GM12872 (cell line): ENCODE results near the gene RRP36.

Experiments used
- TF ChIP-seq, protein P1 (sequence below): IDR thresholded peaks from 3 replicates; pipeline ENCODE4 v1.5.1; 2011; ENCODE audit warnings: low read depth, mild to moderate bottlenecking, low read length, moderate library complexity; ENCODE audit not compliant: insufficient read depth

Gene RRP36

DNA sequence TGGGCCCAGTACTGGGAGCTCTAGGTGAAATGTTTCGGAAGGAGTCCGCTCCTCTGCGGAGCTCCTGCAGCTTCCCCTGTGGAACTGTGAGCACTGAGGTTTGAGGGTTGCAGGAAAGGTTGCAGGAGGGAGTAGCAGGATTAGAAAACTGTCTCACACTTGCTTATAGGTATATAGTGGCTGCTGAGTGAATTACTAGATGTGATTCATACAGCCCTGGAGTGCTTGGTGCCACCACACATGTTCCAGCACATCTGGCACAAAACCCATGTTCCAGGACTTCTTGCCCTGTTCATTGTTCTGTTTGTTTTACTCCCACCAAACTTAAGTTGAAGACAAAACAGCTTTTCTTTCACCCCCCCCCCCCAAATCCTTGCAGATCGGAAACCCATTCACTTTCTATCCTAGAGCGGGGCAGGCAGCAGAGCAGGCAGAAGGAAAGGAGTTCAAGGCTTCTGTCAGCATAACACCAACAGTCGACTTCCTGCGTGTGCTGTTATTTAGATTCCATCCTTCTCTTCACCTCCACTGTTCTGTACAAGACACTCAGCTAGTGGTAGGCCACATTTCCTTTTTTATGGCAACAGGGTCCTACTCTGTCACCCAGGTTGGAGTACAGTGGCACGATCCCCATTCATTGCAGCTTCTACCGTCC lies 41.8 kb upstream of the RRP36 start:
- TF ChIP-seq, protein P1, sequence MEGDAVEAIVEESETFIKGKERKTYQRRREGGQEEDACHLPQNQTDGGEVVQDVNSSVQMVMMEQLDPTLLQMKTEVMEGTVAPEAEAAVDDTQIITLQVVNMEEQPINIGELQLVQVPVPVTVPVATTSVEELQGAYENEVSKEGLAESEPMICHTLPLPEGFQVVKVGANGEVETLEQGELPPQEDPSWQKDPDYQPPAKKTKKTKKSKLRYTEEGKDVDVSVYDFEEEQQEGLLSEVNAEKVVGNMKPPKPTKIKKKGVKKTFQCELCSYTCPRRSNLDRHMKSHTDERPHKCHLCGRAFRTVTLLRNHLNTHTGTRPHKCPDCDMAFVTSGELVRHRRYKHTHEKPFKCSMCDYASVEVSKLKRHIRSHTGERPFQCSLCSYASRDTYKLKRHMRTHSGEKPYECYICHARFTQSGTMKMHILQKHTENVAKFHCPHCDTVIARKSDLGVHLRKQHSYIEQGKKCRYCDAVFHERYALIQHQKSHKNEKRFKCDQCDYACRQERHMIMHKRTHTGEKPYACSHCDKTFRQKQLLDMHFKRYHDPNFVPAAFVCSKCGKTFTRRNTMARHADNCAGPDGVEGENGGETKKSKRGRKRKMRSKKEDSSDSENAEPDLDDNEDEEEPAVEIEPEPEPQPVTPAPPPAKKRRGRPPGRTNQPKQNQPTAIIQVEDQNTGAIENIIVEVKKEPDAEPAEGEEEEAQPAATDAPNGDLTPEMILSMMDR, result no peak; the same call in 2 of the 3 replicates

DNA sequence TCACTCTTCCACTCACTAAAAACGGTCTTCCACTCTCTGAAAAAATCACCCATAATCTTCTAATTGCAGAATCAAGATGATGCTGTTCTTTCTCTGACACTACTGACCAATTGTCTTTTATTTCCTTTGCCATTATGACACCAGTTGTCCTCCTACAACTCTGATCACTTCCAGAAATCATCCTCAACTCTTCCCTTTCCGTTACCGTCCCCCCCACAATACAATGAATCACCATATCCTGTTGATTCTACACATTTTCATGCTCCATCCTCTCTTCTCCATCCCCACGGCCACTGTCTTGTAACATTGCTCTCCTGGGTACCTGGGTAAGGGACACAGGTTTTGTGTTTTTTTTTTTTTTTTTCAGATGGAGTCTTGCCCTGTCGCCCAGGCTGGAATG lies 39.6 kb upstream of the RRP36 start:
- TF ChIP-seq, protein P1, result no peak

DNA sequence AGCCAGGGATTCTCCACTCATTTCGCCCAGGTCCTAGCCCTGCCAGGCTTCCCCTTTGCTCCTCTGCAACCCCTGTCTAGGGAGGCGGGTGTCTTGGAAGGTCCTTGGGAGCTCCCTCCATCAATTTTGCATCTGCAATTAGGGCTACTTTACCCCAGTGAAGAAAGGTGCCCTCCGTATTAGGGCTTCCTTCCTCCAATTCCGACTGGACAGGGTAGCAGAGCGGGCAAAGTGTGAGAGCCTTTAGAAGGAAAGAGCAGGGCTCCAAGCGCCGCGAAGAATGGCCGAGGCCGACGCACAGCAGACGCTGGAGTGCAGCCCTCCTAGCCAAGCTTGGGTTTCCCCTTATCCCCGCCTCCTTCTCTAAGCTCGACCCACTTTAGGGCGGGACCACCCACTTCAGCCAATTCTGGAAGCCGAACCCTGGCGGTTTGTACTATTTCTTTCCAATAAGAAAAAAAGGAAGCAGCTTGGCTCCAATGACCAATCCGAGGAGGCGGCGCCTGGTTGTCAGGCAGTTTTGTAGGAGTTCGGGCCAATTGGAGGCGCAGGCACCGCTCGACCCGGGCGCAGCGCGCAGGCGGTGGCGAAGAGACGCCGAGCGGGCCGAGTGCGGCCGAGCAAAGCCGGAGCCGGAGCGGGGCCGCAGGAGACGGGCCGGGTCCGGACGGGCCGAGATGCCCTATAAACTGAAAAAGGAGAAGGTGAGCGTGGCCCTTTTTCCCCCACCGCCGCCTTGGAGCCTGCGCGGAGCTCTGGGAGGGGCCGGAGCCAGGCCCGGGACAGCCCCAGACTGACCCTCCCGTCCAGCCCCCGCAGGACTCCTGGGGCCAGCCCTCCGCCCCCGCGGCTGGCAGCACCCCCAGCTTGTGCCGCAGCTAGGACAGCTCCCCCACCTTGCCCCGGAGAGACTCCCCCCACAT lies 37.2 kb upstream of the RRP36 start, which contains the start of gene PPP2R5D:
PPP2R5D (plus strand) TSS at position 570 of the 923 bp plus-strand sequence; CDS start at position 678, 108 bp downstream.
- TF ChIP-seq, protein P1, result no peak

DNA sequence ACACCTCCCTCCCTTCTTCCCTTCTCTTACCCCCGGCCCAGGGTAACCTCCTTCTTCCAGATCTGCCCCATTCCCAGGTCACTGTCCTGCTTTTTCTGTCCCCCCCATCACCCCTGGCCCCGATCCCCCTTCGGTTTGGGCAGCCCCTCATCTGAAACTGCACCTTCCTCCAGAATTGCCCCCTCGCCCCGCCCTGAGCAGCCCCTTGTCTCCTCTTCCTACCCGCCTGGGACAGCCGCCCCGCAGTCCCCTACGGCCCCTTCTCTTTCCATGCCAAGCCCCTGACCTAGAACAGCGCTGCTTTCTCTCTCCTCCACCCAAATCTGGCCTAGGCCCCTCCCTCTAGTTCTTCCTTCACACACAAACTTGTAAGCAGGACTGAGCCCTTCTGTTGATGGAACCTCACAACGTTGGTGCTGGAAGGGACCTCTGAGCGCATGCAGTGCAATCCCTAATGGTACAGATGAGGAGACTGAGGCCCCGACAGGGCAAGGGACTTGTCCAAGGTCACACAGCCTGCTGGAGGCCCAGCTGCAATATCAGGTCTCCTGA lies 36.4 kb upstream of the RRP36 start:
- TF ChIP-seq, protein P1, result no peak

DNA sequence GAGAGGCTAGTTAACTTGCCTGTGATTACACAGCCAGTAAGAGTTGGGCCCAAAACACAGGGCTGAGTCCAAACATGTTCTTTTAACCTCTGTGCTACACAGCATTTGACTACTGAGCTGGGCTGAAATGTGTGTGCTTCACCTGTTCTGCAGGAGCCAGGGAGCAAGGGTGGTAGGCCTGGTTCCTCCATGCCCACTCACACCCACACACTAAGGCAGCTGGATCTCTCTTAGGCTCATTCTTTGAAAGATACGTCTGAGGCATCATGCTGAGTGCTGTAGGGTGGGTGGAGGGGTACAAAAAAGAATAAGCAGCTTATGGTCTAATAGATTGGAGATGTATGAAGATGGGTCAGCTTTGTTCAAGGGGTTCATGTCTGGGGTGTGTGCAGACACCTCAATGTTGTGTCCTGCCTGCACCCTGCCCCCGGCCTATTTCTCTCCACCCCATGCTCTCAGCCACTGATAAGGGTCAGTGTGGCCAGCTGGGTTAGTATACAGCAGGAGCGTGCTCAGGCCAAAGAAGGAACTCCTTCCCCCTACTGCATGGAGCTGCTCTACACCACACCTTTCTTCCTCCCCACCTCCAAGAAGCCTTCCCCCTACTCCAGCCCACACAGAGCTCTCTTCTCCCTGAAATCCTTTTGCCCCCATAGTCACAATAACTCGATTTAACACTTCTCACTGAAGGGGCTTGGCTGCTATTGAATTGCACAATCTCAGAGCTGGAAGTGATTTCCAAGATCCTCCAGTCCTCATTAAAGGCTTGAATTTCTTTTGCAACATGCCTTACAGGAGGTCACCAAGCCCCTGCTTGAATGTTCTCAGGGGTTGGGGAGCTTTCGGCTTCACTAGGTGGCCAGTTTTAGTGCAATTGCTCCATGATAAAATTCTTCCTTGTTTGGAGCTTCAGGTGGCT lies 33.6 kb upstream of the RRP36 start:
- TF ChIP-seq, protein P1, result no peak

DNA sequence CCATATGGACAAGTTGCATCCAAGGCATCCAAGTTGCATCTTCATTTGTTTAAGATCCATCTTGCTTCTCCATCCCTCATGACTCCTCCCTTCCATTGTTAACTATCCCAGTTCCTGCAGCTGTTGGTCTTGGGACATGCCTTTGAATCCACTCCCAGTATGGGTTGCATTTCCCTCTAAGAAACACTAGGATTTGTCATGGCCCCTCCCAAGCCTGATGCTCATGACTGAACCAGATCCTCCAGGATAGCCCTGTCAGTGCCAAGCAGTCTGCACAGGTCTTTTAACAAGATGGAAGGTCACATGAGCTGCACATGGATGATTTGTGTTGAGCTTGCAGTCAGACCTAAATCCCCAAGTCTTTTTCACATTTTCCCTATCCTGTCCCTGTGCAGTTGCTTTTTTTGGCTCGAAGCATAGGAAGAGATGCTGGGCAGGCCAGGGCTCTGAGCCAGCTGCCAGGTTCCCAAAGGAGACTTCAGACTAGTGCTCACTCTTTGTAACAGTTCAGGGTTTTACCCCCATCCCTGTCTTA lies 32.9 kb upstream of the RRP36 start:
- TF ChIP-seq, protein P1, result no peak
